CD4-positive, alpha-beta T cell treated with Interleukin-17A for 1 hour (primary cell): ENCODE measurements around the gene PLCB1.

Source experiments
- DNase-seq: peaks from one replicate; pipeline ENCODE4 v3.0.0-alpha.2; 2020

The PLCB1 gene

GRCh38 chr20:8764344-8764962, 632.4 kb downstream of the PLCB1 start:
- DNase-seq: no peak

- DNase-seq: no peak
Observed at GRCh38 chr20:8766868-8767390, 634.9 kb downstream of the PLCB1 start.

GRCh38 chr20:8774412-8774811, 642.3 kb downstream of the PLCB1 start:
- no peak for DNase-seq

GRCh38 chr20:8777911-8778310, 645.8 kb downstream of the PLCB1 start:
- DNase-seq: no peak

GRCh38 chr20:8778387-8778786, 646.3 kb downstream of the PLCB1 start:
- DNase-seq: no peak

GRCh38 chr20:8780915-8781314, 648.8 kb downstream of the PLCB1 start:
- DNase-seq: no peak

- DNase-seq: no peak
Observed at GRCh38 chr20:8782804-8783203, 650.7 kb downstream of the PLCB1 start.

GRCh38 chr20:8783734-8784133, 651.7 kb downstream of the PLCB1 start:
- DNase-seq: no peak

- no peak for DNase-seq
Observed at GRCh38 chr20:8786383-8786782, 654.3 kb downstream of the PLCB1 start.

- no peak for DNase-seq
Observed at GRCh38 chr20:8787090-8787489, 655.0 kb downstream of the PLCB1 start.

GRCh38 chr20:8788275-8788674, 656.2 kb downstream of the PLCB1 start:
- DNase-seq: no peak

GRCh38 chr20:8788831-8789230, 656.8 kb downstream of the PLCB1 start:
- no peak for DNase-seq

GRCh38 chr20:8790442-8791074, 658.5 kb downstream of the PLCB1 start:
- DNase-seq: peak; percentile 2

- DNase-seq: no peak
Observed at GRCh38 chr20:8795404-8795803, 663.3 kb downstream of the PLCB1 start.

- no peak for DNase-seq
Observed at GRCh38 chr20:8796088-8796660, 664.1 kb downstream of the PLCB1 start.

- no peak for DNase-seq
Observed at GRCh38 chr20:8798505-8798904, 666.4 kb downstream of the PLCB1 start.

GRCh38 chr20:8800089-8800488, 668.0 kb downstream of the PLCB1 start:
- DNase-seq: no peak

- no peak for DNase-seq
Observed at GRCh38 chr20:8801686-8802085, 669.6 kb downstream of the PLCB1 start.

GRCh38 chr20:8803065-8803464, 671.0 kb downstream of the PLCB1 start:
- DNase-seq: no peak

- no peak for DNase-seq
Observed at GRCh38 chr20:8803941-8804340, 671.9 kb downstream of the PLCB1 start.

GRCh38 chr20:8805737-8806442, 673.8 kb downstream of the PLCB1 start:
- no peak for DNase-seq

GRCh38 chr20:8807480-8808201, 675.6 kb downstream of the PLCB1 start:
- DNase-seq: no peak

GRCh38 chr20:8808202-8808535, 676.1 kb downstream of the PLCB1 start:
- DNase-seq: no peak
